HPDE6-E6E7 (cell line): Measurements from ENCODE around the gene AGT.
"Not testable (repeated sequence)": the region's sequence is repeated elsewhere in the genome, so short reads cannot be mapped to it uniquely, and the experiment has no call there.

Source experiments
- DNase-seq: peaks from one replicate; pipeline ENCODE4 v3.0.0; 2011; ENCODE audit warnings: missing footprints; ENCODE audit errors: extremely low spot score

Gene AGT

GRCh38 chr1:230707732-230708630 lies 5.9 kb downstream of the AGT start:
- DNase-seq, result no peak

- no peak for DNase-seq
Measured at GRCh38 chr1:230706887-230707731, 6.8 kb downstream of the AGT start.

- no peak for DNase-seq
Measured at GRCh38 chr1:230706020-230706699, 7.8 kb downstream of the AGT start.

- no peak for DNase-seq
Measured at GRCh38 chr1:230705289-230706019, 8.5 kb downstream of the AGT start.

- no peak for DNase-seq
Measured at GRCh38 chr1:230704830-230705229, 9.1 kb downstream of the AGT start.

GRCh38 chr1:230703679-230704385 lies 10.1 kb downstream of the AGT start:
- DNase-seq, result no peak

- DNase-seq, result no peak
Measured at GRCh38 chr1:230702934-230703678, 10.8 kb downstream of the AGT start.

GRCh38 chr1:230701895-230702768 lies 11.8 kb downstream of the AGT start:
- no peak for DNase-seq

GRCh38 chr1:230701434-230701833 lies 12.5 kb downstream of the AGT start:
- DNase-seq, result no peak

GRCh38 chr1:230700132-230700531 lies 13.8 kb downstream of the AGT start:
- no peak for DNase-seq

- DNase-seq, result no peak
Measured at GRCh38 chr1:230699716-230700115, 14.2 kb downstream of the AGT start.

GRCh38 chr1:230698964-230699363 lies 15.0 kb downstream of the AGT start:
- DNase-seq, result not testable (repeated sequence)

- DNase-seq, result no peak
Measured at GRCh38 chr1:230698130-230698529, 15.8 kb downstream of the AGT start.

GRCh38 chr1:230696722-230697437 lies 17.0 kb downstream of the AGT start:
- no peak for DNase-seq

GRCh38 chr1:230696218-230696617 lies 17.7 kb downstream of the AGT start:
- no peak for DNase-seq

- no peak for DNase-seq
Measured at GRCh38 chr1:230694991-230695390, 18.9 kb downstream of the AGT start.

- no peak for DNase-seq
Measured at GRCh38 chr1:230694464-230694863, 19.5 kb downstream of the AGT start.

GRCh38 chr1:230693777-230694176 lies 20.1 kb downstream of the AGT start:
- DNase-seq, result no peak
